Endothelial cell of umbilical vein (primary cell): ENCODE results near the gene WDR72.

Source experiments
- POLR2A ChIP-seq: IDR thresholded peaks from 2 replicates; pipeline ENCODE4 v1.6.1; 2012; ENCODE audit warnings: low read depth, mild to moderate bottlenecking, control low read depth, low read length
- TF ChIP-seq, protein P1 (sequence below), 2 donors: IDR thresholded peaks; 1 replicate in 1 of 2; 2 replicates in 1 of 2; pipeline ENCODE4 v1.5.1; 2011; ENCODE audit warnings: low read length in 2 of 2, mild to moderate bottlenecking in 2 of 2, moderate library complexity in 2 of 2, control low read depth in 1 of 2, inconsistent platforms in 1 of 2, low read depth in 1 of 2; ENCODE audit not compliant: insufficient read depth in 1 of 2; ENCODE audit errors: extremely low read depth in 1 of 2

- TF ChIP-seq, protein P1, sequence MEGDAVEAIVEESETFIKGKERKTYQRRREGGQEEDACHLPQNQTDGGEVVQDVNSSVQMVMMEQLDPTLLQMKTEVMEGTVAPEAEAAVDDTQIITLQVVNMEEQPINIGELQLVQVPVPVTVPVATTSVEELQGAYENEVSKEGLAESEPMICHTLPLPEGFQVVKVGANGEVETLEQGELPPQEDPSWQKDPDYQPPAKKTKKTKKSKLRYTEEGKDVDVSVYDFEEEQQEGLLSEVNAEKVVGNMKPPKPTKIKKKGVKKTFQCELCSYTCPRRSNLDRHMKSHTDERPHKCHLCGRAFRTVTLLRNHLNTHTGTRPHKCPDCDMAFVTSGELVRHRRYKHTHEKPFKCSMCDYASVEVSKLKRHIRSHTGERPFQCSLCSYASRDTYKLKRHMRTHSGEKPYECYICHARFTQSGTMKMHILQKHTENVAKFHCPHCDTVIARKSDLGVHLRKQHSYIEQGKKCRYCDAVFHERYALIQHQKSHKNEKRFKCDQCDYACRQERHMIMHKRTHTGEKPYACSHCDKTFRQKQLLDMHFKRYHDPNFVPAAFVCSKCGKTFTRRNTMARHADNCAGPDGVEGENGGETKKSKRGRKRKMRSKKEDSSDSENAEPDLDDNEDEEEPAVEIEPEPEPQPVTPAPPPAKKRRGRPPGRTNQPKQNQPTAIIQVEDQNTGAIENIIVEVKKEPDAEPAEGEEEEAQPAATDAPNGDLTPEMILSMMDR (IDR thresholded peaks at IDR 0.05; ENCODE audit: extremely low read depth in 1 of 2, insufficient read depth in 1 of 2, low read depth in 1 of 2, low read length in 2 of 2) = no peak
- TF ChIP-seq POLR2A = no peak
These were observed 177.9 kb downstream of the WDR72 start for GRCh38 chr15:53581513-53581912.
